ENCODE results near the gene RUNX2. TPM values are rescaled to one million over a fixed set of nuclear protein-coding genes. Genes with fewer than 3 reads are reported as not detected.

The RUNX2 gene
- total RNA-seq, 4 donors from 2014 or later, result 0.78 to 2.0 (median 0.94) TPM

DNA sequence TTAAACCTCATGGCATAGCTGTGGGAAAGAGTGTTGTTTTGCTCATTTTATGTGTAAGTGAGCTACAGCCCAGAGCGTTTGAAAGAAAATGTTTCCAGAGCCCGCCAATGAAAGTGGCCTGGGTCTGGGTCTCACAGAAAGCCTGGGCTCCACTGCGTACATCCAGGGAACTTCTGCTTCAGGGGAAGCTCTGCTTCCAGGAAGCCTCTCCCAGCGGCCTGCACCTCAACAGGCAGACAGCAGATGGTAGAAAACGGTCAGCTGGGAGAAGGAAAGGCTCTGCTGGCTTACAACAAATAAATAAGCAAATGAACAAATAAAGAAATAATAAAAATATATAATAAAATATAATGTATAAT is 320.1 kb downstream of the RUNX2 start:
- ATAC-seq (no peak), DNase-seq (no peak)
- no peak for TF ChIP-seq POLR2A (IDR thresholded peaks at IDR 0.05)
- TF ChIP-seq, protein P1, sequence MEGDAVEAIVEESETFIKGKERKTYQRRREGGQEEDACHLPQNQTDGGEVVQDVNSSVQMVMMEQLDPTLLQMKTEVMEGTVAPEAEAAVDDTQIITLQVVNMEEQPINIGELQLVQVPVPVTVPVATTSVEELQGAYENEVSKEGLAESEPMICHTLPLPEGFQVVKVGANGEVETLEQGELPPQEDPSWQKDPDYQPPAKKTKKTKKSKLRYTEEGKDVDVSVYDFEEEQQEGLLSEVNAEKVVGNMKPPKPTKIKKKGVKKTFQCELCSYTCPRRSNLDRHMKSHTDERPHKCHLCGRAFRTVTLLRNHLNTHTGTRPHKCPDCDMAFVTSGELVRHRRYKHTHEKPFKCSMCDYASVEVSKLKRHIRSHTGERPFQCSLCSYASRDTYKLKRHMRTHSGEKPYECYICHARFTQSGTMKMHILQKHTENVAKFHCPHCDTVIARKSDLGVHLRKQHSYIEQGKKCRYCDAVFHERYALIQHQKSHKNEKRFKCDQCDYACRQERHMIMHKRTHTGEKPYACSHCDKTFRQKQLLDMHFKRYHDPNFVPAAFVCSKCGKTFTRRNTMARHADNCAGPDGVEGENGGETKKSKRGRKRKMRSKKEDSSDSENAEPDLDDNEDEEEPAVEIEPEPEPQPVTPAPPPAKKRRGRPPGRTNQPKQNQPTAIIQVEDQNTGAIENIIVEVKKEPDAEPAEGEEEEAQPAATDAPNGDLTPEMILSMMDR (IDR thresholded peaks at IDR 0.05 in 4 of 5, conservative IDR thresholded peaks at IDR 0.05 in 1 of 5), result no peak
- H3K4me3 ChIP-seq, result no peak overlapping the region
- H3K4me1 ChIP-seq, result no peaks in the 10 kb centered on the region
- intact Hi-C loops (cut with DNase I; ENCODE audit: low total_unique reads), result no loop called here
- no peaks in the 10 kb centered on the region for H3K9me3 ChIP-seq
- H3K27me3 ChIP-seq, result peaks cover 0 to 3% (median 0%) of the 10 kb centered on the region in 3 donors
- in situ Hi-C loops (cut with MboI; ENCODE audit: low sequenced_read_pairs in 4 of 4), result no loop called here
- H3K27ac ChIP-seq, result no peak overlapping the region
- H3K36me3 ChIP-seq, result no peaks in the 10 kb centered on the region

DNA sequence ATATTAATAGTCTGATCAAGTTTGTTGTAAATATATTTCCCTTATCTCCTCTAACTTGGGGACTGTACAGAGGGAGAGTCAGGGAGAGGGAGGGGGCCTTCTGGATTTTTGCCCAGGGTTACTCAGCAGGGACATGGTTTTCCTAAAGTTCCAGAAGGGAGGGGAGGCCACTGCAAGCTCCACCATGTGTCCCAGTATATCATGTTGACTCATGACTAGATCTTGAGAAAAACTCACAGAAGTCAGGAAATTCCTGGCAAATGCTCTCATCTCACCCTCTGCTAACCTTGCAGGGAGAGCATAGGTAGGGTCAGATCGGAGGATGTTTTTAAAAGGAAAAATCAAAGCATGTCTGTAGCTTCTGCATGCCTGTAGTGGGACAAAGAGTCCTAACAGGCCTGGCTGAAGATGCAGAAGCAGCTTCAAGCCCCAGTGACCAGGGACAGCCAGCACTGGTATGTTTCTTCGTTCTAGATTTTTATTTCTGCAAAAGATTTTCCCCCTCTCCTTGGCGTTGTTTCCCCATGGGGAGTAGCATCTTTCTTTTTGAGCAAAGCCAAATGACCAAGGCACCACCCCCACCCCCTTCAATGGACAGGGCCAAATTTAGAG is 322.5 kb downstream of the RUNX2 start:
- intact Hi-C loops (cut with DNase I; ENCODE audit: low total_unique reads) (no loop called here), in situ Hi-C loops (cut with MboI; ENCODE audit: low sequenced_read_pairs in 4 of 4) (no loop called here)
- no peak for DNase-seq
- TF ChIP-seq, protein P1 (IDR thresholded peaks at IDR 0.05 in 4 of 5, conservative IDR thresholded peaks at IDR 0.05 in 1 of 5), result no peak
- no peak for TF ChIP-seq POLR2A (IDR thresholded peaks at IDR 0.05)
- Histone ChIP-seq H3K4me1 (no peaks in the 10 kb centered on the region), H3K27me3 (peaks cover 0 to 3% (median 0%) of the 10 kb centered on the region in 3 donors), H3K27ac (no peak overlapping the region), H3K36me3 (no peaks in the 10 kb centered on the region), H3K4me3 (no peak overlapping the region), H3K9me3 (no peaks in the 10 kb centered on the region)
- ATAC-seq, result no peak

DNA sequence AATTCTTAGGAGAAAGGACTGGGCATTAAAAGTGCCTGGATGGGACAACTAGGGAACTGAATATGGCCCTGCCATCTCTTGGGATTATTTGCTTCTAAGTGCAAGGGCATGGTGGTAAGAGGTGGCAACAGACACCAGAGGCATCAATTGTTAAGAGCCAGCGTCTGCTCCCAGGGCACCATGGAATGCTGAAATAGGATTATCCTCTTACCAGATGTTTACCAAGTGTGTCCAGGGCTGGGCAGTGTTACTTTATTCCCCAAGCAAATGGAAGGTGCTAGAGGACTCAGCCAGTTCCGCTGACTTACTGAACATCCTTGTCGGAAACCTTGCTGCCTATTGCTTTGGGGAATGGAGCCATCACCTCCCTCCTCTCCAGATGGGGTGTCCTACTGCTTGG is 323.2 kb downstream of the RUNX2 start:
- intact Hi-C loops (cut with DNase I; ENCODE audit: low total_unique reads), result no loop called here
- no peak for ATAC-seq
- TF ChIP-seq POLR2A (IDR thresholded peaks at IDR 0.05), result no peak
- TF ChIP-seq, protein P1 (IDR thresholded peaks at IDR 0.05 in 4 of 5, conservative IDR thresholded peaks at IDR 0.05 in 1 of 5), result no peak
- in situ Hi-C loops (cut with MboI; ENCODE audit: low sequenced_read_pairs in 4 of 4), result no loop called here
- Histone ChIP-seq H3K4me1 (no peaks in the 10 kb centered on the region), H3K27ac (no peak overlapping the region), H3K27me3 (peaks cover 0 to 3% (median 0%) of the 10 kb centered on the region in 3 donors), H3K9me3 (no peaks in the 10 kb centered on the region), H3K4me3 (no peak overlapping the region), H3K36me3 (no peaks in the 10 kb centered on the region)
- no peak for DNase-seq

DNA sequence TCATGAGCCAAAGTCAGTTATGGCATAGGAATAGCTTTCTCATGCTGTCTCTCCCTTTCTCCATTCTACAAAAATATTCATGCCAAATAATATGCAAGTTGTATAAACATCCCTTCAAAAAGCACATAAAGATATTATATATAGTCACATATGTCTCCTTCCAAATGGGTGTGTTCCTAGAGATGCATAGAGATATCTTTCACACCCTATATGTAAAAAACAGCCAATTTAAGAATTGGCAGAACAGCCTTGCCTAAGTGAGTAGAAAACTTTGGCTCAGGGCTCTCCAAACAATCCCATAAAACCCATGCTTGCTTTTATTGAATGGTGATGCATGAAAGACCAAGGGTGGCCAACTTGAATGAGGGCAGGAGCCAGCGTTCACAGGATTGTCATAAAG is 324.3 kb downstream of the RUNX2 start:
- TF ChIP-seq, protein P1 (IDR thresholded peaks at IDR 0.05 in 4 of 5, conservative IDR thresholded peaks at IDR 0.05 in 1 of 5), result no peak
- TF ChIP-seq POLR2A (IDR thresholded peaks at IDR 0.05), result no peak
- no peak for ATAC-seq
- intact Hi-C loops (cut with DNase I; ENCODE audit: low total_unique reads) (no loop called here), in situ Hi-C loops (cut with MboI; ENCODE audit: low sequenced_read_pairs in 4 of 4) (no loop called here)
- Histone ChIP-seq H3K36me3 (no peaks in the 10 kb centered on the region), H3K4me3 (no peak overlapping the region), H3K27me3 (peaks cover 0 to 3% (median 0%) of the 10 kb centered on the region in 3 donors), H3K9me3 (no peaks in the 10 kb centered on the region), H3K27ac (no peak overlapping the region), H3K4me1 (no peaks in the 10 kb centered on the region)
- DNase-seq, result no peak

Measured in gastrocnemius medialis (tissue), 4 donors.